ENCODE results near the gene FKBP14. TPM values are rescaled to one million over a fixed set of nuclear protein-coding genes. Genes with fewer than 3 reads are reported as not detected.

Gene FKBP14
- total RNA-seq, 1 donor from 2014 or later = 4.4 TPM

- intact Hi-C loops (cut with DNase I) = no loop called here
- H3K36me3 ChIP-seq = no peaks in the 10 kb centered on the region
- no peak overlapping the region for H3K4me3 ChIP-seq
- no peaks in the 10 kb centered on the region for H3K9me3 ChIP-seq
- no peak for DNase-seq (ENCODE audit: extremely low spot score in 2 of 2)
- H3K27ac ChIP-seq = no peak overlapping the region
- TF ChIP-seq, protein P1, sequence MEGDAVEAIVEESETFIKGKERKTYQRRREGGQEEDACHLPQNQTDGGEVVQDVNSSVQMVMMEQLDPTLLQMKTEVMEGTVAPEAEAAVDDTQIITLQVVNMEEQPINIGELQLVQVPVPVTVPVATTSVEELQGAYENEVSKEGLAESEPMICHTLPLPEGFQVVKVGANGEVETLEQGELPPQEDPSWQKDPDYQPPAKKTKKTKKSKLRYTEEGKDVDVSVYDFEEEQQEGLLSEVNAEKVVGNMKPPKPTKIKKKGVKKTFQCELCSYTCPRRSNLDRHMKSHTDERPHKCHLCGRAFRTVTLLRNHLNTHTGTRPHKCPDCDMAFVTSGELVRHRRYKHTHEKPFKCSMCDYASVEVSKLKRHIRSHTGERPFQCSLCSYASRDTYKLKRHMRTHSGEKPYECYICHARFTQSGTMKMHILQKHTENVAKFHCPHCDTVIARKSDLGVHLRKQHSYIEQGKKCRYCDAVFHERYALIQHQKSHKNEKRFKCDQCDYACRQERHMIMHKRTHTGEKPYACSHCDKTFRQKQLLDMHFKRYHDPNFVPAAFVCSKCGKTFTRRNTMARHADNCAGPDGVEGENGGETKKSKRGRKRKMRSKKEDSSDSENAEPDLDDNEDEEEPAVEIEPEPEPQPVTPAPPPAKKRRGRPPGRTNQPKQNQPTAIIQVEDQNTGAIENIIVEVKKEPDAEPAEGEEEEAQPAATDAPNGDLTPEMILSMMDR (IDR thresholded peaks at IDR 0.05) = no peak
- no peak for TF ChIP-seq POLR2A (IDR thresholded peaks at IDR 0.05)
- TF ChIP-seq POLR2AphosphoS5 (IDR thresholded peaks at IDR 0.05; ENCODE audit: insufficient read depth in 1 of 2, low read depth in 1 of 2) = peak; percentile 15 to 65
- no peaks in the 10 kb centered on the region for H3K27me3 ChIP-seq
- peaks cover 14% of the 10 kb centered on the region for H3K4me1 ChIP-seq
These were observed 11.9 kb upstream of the FKBP14 start for GRCh38 chr7:30038196-30038980.

GRCh38 chr7:30036220-30036619, 9.7 kb upstream of the FKBP14 start:
- no peak for DNase-seq (ENCODE audit: extremely low spot score in 2 of 2)
- no peaks in the 10 kb centered on the region for H3K9me3 ChIP-seq
- intact Hi-C loops (cut with DNase I) = no loop called here
- H3K27me3 ChIP-seq = no peaks in the 10 kb centered on the region
- peaks cover 27% of the 10 kb centered on the region for H3K4me1 ChIP-seq
- no peaks in the 10 kb centered on the region for H3K36me3 ChIP-seq
- no peak overlapping the region for H3K27ac ChIP-seq
- TF ChIP-seq, protein P1 (IDR thresholded peaks at IDR 0.05) = no peak
- TF ChIP-seq POLR2AphosphoS5 (IDR thresholded peaks at IDR 0.05; ENCODE audit: insufficient read depth in 1 of 2, low read depth in 1 of 2) = no peak
- TF ChIP-seq POLR2A (IDR thresholded peaks at IDR 0.05) = no peak
- H3K4me3 ChIP-seq = no peak overlapping the region

GRCh38 chr7:30034501-30034900, 8.0 kb upstream of the FKBP14 start:
- H3K9me3 ChIP-seq = no peaks in the 10 kb centered on the region
- intact Hi-C loops (cut with DNase I) = no loop called here
- no peaks in the 10 kb centered on the region for H3K27me3 ChIP-seq
- no peaks in the 10 kb centered on the region for H3K36me3 ChIP-seq
- no peak overlapping the region for H3K27ac ChIP-seq
- H3K4me1 ChIP-seq = peaks cover 44% of the 10 kb centered on the region
- no peak for DNase-seq (ENCODE audit: extremely low spot score in 2 of 2)
- TF ChIP-seq POLR2AphosphoS5 (IDR thresholded peaks at IDR 0.05; ENCODE audit: insufficient read depth in 1 of 2, low read depth in 1 of 2) (no peak), POLR2A (IDR thresholded peaks at IDR 0.05) (no peak)
- TF ChIP-seq, protein P1 (IDR thresholded peaks at IDR 0.05) = no peak
- no peak overlapping the region for H3K4me3 ChIP-seq

DNA sequence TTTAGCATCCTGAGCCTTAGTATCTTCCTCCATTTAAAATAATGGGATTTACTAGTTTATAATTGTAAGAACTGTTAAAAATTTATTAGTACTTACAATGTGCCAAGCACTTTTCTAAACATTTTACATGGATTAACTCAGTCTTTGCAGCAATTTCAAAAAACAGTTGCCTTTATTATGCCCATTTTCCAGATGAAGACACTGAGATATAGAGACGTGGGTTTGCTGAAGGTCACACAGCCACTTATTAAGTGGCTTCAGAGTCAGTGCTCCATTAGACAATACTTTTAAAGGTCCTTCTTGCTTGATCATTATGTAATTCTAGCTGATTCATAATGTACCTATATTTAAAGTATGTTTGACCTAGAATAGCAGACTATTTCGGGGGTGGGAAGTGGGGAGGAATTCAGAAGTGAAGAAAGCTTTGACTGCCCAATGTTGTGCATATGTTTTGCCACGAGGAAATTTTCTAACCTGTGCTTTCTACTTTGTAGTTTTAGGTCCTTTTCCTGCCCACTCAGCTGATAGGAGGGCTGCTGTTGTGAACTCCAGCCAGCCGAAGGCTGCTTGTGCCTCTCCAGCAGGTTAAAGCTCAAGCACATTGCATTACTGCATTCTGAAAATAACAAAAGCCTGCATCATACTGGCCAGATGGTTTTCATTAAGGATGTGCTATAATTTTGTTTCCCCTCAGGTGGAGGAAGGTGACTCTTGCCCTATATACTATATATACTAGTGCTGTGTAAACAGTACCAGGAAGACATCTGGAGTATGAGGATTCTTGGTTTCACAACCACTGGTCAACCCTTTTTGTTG, 6.0 kb upstream of the FKBP14 start:
- intact Hi-C loops (cut with DNase I) = no loop called here
- H3K4me1 ChIP-seq = peaks cover 47% of the 10 kb centered on the region
- H3K9me3 ChIP-seq = no peaks in the 10 kb centered on the region
- no peaks in the 10 kb centered on the region for H3K27me3 ChIP-seq
- DNase-seq (ENCODE audit: extremely low spot score in 2 of 2) = no peak
- H3K27ac ChIP-seq = no peak overlapping the region
- TF ChIP-seq, protein P1 (IDR thresholded peaks at IDR 0.05) = no peak
- TF ChIP-seq POLR2AphosphoS5 (IDR thresholded peaks at IDR 0.05; ENCODE audit: insufficient read depth in 1 of 2, low read depth in 1 of 2) = no peak
- no peak for TF ChIP-seq POLR2A (IDR thresholded peaks at IDR 0.05)
- no peaks in the 10 kb centered on the region for H3K36me3 ChIP-seq
- no peak overlapping the region for H3K4me3 ChIP-seq
